Endothelial cell of umbilical vein (primary cell): ENCODE results near the gene OGFRL1.

Source experiments
- CTCF ChIP-seq, 2 donors: IDR thresholded peaks; 1 replicate in 1 of 2; 2 replicates in 1 of 2; pipeline ENCODE4 v1.5.1; 2011; ENCODE audit warnings: low read length in 2 of 2, mild to moderate bottlenecking in 2 of 2, moderate library complexity in 2 of 2, control low read depth in 1 of 2, inconsistent platforms in 1 of 2, low read depth in 1 of 2; ENCODE audit not compliant: insufficient read depth in 1 of 2; ENCODE audit errors: extremely low read depth in 1 of 2
- EZH2 ChIP-seq: IDR thresholded peaks from 2 replicates; pipeline ENCODE4 v1.6.1; 2012; ENCODE audit warnings: borderline replicate concordance, low read depth, mild to moderate bottlenecking, moderate library complexity, low read length, inconsistent platforms; ENCODE audit not compliant: severe bottlenecking
- FOS ChIP-seq: IDR thresholded peaks from 2 replicates; pipeline ENCODE4 v1.6.1; 2011; ENCODE audit warnings: mild to moderate bottlenecking, low read length, moderate library complexity, borderline replicate concordance; ENCODE audit not compliant: insufficient read depth
- POLR2A ChIP-seq: IDR thresholded peaks from 2 replicates; pipeline ENCODE4 v1.6.1; 2012; ENCODE audit warnings: low read depth, mild to moderate bottlenecking, control low read depth, low read length

- TF ChIP-seq EZH2: no peak
- TF ChIP-seq POLR2A: no peak
- no peak for TF ChIP-seq FOS
- TF ChIP-seq CTCF (IDR thresholded peaks at IDR 0.05; ENCODE audit: extremely low read depth in 1 of 2, insufficient read depth in 1 of 2, low read depth in 1 of 2, low read length in 2 of 2): no peak
Measured at GRCh38 chr6:71290611-71291010, 2.0 kb downstream of the OGFRL1 start.
